ENCODE data around the gene BBS4.

DNA sequence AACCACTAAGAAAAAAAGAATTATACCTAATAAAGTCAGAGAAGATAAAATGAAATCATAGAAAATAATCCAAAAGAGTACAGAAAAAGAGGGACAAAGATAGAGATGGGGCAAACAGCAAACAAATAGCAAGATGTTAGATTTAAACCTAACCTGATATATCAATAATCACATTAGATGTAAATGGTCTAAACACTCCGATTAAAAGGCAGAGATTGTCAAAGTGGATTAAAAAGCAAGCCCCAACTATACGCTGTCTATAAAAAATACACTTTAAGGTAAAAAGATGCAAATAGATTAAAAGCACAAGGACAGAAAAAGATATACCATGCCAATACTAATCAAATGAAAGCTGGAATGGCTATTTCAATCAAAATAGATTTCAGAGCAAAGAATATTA lies 80.8 kb downstream of the BBS4 start:
- TF ChIP-seq, protein P1, sequence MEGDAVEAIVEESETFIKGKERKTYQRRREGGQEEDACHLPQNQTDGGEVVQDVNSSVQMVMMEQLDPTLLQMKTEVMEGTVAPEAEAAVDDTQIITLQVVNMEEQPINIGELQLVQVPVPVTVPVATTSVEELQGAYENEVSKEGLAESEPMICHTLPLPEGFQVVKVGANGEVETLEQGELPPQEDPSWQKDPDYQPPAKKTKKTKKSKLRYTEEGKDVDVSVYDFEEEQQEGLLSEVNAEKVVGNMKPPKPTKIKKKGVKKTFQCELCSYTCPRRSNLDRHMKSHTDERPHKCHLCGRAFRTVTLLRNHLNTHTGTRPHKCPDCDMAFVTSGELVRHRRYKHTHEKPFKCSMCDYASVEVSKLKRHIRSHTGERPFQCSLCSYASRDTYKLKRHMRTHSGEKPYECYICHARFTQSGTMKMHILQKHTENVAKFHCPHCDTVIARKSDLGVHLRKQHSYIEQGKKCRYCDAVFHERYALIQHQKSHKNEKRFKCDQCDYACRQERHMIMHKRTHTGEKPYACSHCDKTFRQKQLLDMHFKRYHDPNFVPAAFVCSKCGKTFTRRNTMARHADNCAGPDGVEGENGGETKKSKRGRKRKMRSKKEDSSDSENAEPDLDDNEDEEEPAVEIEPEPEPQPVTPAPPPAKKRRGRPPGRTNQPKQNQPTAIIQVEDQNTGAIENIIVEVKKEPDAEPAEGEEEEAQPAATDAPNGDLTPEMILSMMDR (IDR thresholded peaks at IDR 0.05; ENCODE audit: low read depth, low read length, poor library complexity, severe bottlenecking) = no peak
- TF ChIP-seq EZH2phosphoT487 (IDR thresholded peaks at IDR 0.05; ENCODE audit: borderline replicate concordance, low read length) = no peak

Data from DOHH2 (cell line).